HL-60 (cell line): Measurements from ENCODE around the gene APBB2.

Experiments used
- GABPA ChIP-seq: IDR thresholded peaks from 2 replicates; pipeline ENCODE4 v1.6.1; 2012; ENCODE audit warnings: low read depth
- POLR2AphosphoS5 ChIP-seq: IDR thresholded peaks from 2 replicates; pipeline ENCODE4 v1.6.1; 2012; ENCODE audit warnings: low read depth
- REST ChIP-seq: IDR thresholded peaks from 2 replicates; pipeline ENCODE4 v1.6.1; 2012; ENCODE audit warnings: low read depth; ENCODE audit not compliant: insufficient replicate concordance
- SPI1 ChIP-seq: IDR thresholded peaks from 2 replicates; pipeline ENCODE4 v1.6.1; 2012; ENCODE audit warnings: low read depth, mild to moderate bottlenecking, borderline replicate concordance
- TF ChIP-seq, protein P1 (sequence below): IDR thresholded peaks from one replicate; pipeline ENCODE4 v1.5.1; 2011; ENCODE audit warnings: low read length, control low read depth, inconsistent platforms; ENCODE audit not compliant: insufficient read depth

DNA sequence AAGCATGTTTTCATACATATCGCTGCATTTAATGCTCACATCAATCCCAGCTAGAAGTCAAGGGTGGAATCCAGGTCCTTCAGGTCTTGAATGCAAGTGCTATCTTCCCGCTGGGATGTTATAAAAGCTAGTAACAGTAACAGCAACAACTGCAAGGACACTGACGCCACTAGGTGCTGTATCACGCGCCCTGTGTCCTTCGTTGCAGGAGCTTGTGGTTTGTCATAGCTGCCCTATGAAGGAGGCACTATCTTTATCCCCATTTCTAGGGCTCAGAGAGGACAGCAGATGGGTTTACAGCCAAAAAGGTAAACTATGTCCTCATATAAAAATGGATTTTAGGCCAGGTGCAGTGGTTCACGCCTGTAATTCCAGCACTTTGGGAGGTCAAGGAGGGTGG is 261.7 kb downstream of the APBB2 start:
- TF ChIP-seq, protein P1, sequence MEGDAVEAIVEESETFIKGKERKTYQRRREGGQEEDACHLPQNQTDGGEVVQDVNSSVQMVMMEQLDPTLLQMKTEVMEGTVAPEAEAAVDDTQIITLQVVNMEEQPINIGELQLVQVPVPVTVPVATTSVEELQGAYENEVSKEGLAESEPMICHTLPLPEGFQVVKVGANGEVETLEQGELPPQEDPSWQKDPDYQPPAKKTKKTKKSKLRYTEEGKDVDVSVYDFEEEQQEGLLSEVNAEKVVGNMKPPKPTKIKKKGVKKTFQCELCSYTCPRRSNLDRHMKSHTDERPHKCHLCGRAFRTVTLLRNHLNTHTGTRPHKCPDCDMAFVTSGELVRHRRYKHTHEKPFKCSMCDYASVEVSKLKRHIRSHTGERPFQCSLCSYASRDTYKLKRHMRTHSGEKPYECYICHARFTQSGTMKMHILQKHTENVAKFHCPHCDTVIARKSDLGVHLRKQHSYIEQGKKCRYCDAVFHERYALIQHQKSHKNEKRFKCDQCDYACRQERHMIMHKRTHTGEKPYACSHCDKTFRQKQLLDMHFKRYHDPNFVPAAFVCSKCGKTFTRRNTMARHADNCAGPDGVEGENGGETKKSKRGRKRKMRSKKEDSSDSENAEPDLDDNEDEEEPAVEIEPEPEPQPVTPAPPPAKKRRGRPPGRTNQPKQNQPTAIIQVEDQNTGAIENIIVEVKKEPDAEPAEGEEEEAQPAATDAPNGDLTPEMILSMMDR = no peak
- no peak for TF ChIP-seq POLR2AphosphoS5
- TF ChIP-seq REST = no peak
- TF ChIP-seq GABPA = no peak
- TF ChIP-seq SPI1 = no peak
